Kidney epithelial cell (primary cell): Measurements from ENCODE around the gene MX1. TPM values are rescaled to one million over a fixed set of nuclear protein-coding genes. Genes with fewer than 3 reads are reported as not detected.

ENCODE experiments used
- DNase-seq: peaks from one replicate; pipeline ENCODE4 v3.0.0-alpha.2; 2010; ENCODE audit warnings: low read depth
- H3K27me3 ChIP-seq: 2 replicates; pipeline ENCODE4 v1.6.0; 2011; ENCODE audit warnings: low read length; ENCODE audit not compliant: control insufficient read depth, insufficient read depth
- H3K36me3 ChIP-seq: 2 replicates; pipeline ENCODE4 v1.5.1; 2011; ENCODE audit warnings: low read length; ENCODE audit not compliant: control insufficient read depth, insufficient read depth
- H3K4me3 ChIP-seq: 2 replicates; pipeline ENCODE4 v1.5.1; 2011; ENCODE audit warnings: low read depth, mild to moderate bottlenecking, control low read depth, low read length
- CTCF ChIP-seq: IDR thresholded peaks from 2 replicates; pipeline ENCODE4 v1.5.1; 2011; ENCODE audit warnings: mild to moderate bottlenecking, moderate library complexity, low read length, control low read depth, inconsistent platforms; ENCODE audit not compliant: insufficient read depth, poor library complexity, severe bottlenecking
- total RNA-seq: library from RNA; depleted of rRNA; stranded (reverse); fragments of >200 nt; gene quantifications from 2 replicates; pipeline ENCODE4 v1.2.3, GENCODE V29; 2015

MX1 gene
- total RNA-seq, 1 donor from 2014 or later = 48.7 TPM

- Histone ChIP-seq H3K4me3 (no peak overlapping the region), H3K27me3 (no peaks in the 10 kb centered on the region), H3K36me3 (no peaks in the 10 kb centered on the region)
- DNase-seq = no peak
- no peak for TF ChIP-seq CTCF
Measured at GRCh38 chr21:41444703-41445464, 18.8 kb downstream of the MX1 start.

- no peak for TF ChIP-seq CTCF
- no peak overlapping the region for H3K4me3 ChIP-seq
- DNase-seq = no peak
- no peaks in the 10 kb centered on the region for H3K36me3 ChIP-seq
- H3K27me3 ChIP-seq = no peaks in the 10 kb centered on the region
Measured at GRCh38 chr21:41445465-41445862, 19.4 kb downstream of the MX1 start.

GRCh38 chr21:41446586-41446985 is 20.5 kb downstream of the MX1 start:
- DNase-seq = no peak
- H3K36me3 ChIP-seq = no peaks in the 10 kb centered on the region
- no peak for TF ChIP-seq CTCF
- H3K27me3 ChIP-seq = no peaks in the 10 kb centered on the region
- H3K4me3 ChIP-seq = no peak overlapping the region

GRCh38 chr21:41447356-41447755 is 21.3 kb downstream of the MX1 start:
- H3K36me3 ChIP-seq = no peaks in the 10 kb centered on the region
- no peak for TF ChIP-seq CTCF
- no peaks in the 10 kb centered on the region for H3K27me3 ChIP-seq
- H3K4me3 ChIP-seq = no peak overlapping the region
- no peak for DNase-seq

- Histone ChIP-seq H3K36me3 (no peaks in the 10 kb centered on the region), H3K4me3 (no peak overlapping the region), H3K27me3 (no peaks in the 10 kb centered on the region)
- no peak for TF ChIP-seq CTCF
- DNase-seq = no peak
Measured at GRCh38 chr21:41449613-41450012, 23.6 kb downstream of the MX1 start.
